Transverse colon (tissue), 4 donors: Measurements from ENCODE around the gene EPM2A. TPM values are rescaled to one million over a fixed set of nuclear protein-coding genes. Genes with fewer than 3 reads are reported as not detected.
"Not testable (repeated sequence)": the region's sequence is repeated elsewhere in the genome, so short reads cannot be mapped to it uniquely, and the experiment has no call there.

ENCODE experiments used
- DNase-seq: peaks from one replicate; pipeline ENCODE4 v3.0.0-alpha.2; 2019
- H3K27ac ChIP-seq, 4 donors: fragments of 200-600 bp; sonication (generic); 2 replicates each; pipeline ENCODE4 v1.5.1; 2016 to 2018; ENCODE audit warnings: inconsistent platforms in 4 of 4
- H3K27me3 ChIP-seq: fragments of 200-600 bp; sonication (generic); 2 replicates; pipeline ENCODE4 v1.5.1; 2017; ENCODE audit warnings: inconsistent platforms
- H3K36me3 ChIP-seq, 4 donors: fragments of 200-600 bp; sonication (generic); 2 replicates each; pipeline ENCODE4 v1.5.1; 2017 to 2019; ENCODE audit warnings: inconsistent platforms in 4 of 4
- H3K4me1 ChIP-seq, 4 donors: fragments of 200-600 bp; sonication (generic); 2 replicates each; pipeline ENCODE4 v1.5.1; 2017 to 2020; ENCODE audit warnings: inconsistent platforms in 4 of 4
- H3K4me3 ChIP-seq, 4 donors: fragments of 200-600 bp; sonication (generic); 1 replicate in 1 of 4; 2 replicates in 3 of 4; pipeline versions ENCODE4 v1.5.1 to v1.6.1; 2017 to 2019; ENCODE audit warnings: inconsistent platforms in 4 of 4
- H3K9me3 ChIP-seq, 2 donors: fragments of 200-600 bp; sonication (generic); 2 replicates each; pipeline ENCODE4 v1.5.1; 2017 to 2019; ENCODE audit warnings: inconsistent platforms in 2 of 2
- CTCF ChIP-seq, 5 experiments: fragments of 200-600 bp in 3 of 5; fragments of 450-650 bp in 2 of 5; sonication (generic) in 3 of 5; IDR thresholded peaks; 1 replicate in 2 of 5; 2 replicates in 3 of 5; pipeline ENCODE4 v1.5.1; 2016 to 2017; ENCODE audit warnings: antibody characterized with exemption in 5 of 5, inconsistent platforms in 3 of 5, mild to moderate bottlenecking in 2 of 5, moderate library complexity in 1 of 5
- EP300 ChIP-seq: sonication (generic); formaldehyde crosslinking; IDR thresholded peaks from one replicate; pipeline ENCODE4 v1.6.1; 2017; ENCODE audit warnings: antibody characterized with exemption, low read depth
- POLR2A ChIP-seq: fragments of 450-650 bp; IDR thresholded peaks from one replicate; pipeline ENCODE4 v1.6.1; 2016; ENCODE audit warnings: antibody characterized with exemption, mild to moderate bottlenecking, moderate library complexity
- POLR2AphosphoS5 ChIP-seq, 3 donors: sonication (generic); formaldehyde crosslinking; IDR thresholded peaks; one replicate each; pipeline ENCODE4 v1.6.1; 2016; ENCODE audit warnings: antibody characterized with exemption in 3 of 3
- WGBS, 2 donors: methylation state at CpG; one replicate each; pipeline ENCODE4 v1.1.5; 2018; ENCODE audit warnings: low coverage in 1 of 2; 5-methylcytosine and 5-hydroxymethylcytosine counted together
- in situ Hi-C, 4 donors: fragments of 200-750 bp; cut with MboI; loops; one replicate each; pipeline versions ENCODE4 v1.15.0 to v1.15.1; 2017; ENCODE audit warnings: low sequenced_read_pairs in 3 of 4, low pct_ligation_motif_present in 1 of 4, low pct_unique_long_range_greater_than_20kb in 1 of 4
- intact Hi-C: fragments of 100-400 bp; cut with DNase I; formaldehyde crosslinking; loops from one replicate; pipeline ENCODE4 v1.15.1; 2023; ENCODE audit warnings: low total_unique reads
- total RNA-seq, 4 donors: library from RNA; depleted of rRNA; stranded (reverse); fragments of >200 nt; gene quantifications; one replicate each; pipeline ENCODE4 v1.1.0, GENCODE V29; 2016

The EPM2A gene
- total RNA-seq, 4 donors from 2014 or later = 10.5 to 33.6 (median 11.8) TPM

- no peak for TF ChIP-seq CTCF (IDR thresholded peaks at IDR 0.05)
- no peak for TF ChIP-seq POLR2AphosphoS5 (IDR thresholded peaks at IDR 0.05)
- TF ChIP-seq POLR2A = no peak
- TF ChIP-seq EP300 = no peak
- peaks cover 0 to 7% (median 0%) of the 10 kb centered on the region in 4 donors for H3K4me1 ChIP-seq
- H3K9me3 ChIP-seq = no peaks in the 10 kb centered on the region
- in situ Hi-C loops (loop anchor here in 1 of 4 donors (25.0 kb wide), 1 partner anchor 141 kb away; no protein-coding TSS in a partner anchor), intact Hi-C loops (no loop called here)
- no peaks in the 10 kb centered on the region for H3K27me3 ChIP-seq
- H3K36me3 ChIP-seq = no peaks in the 10 kb centered on the region
- H3K4me3 ChIP-seq = no peak overlapping the region
- WGBS, 2 donors = 87 to 100% methylated on average over 1 of the region's 1 CpG
- DNase-seq = no peak
- no peak overlapping the region for H3K27ac ChIP-seq
These were observed 10.5 kb upstream of the EPM2A start for GRCh38 chr6:145745861-145746260.

GRCh38 chr6:145744619-145745018 is 9.3 kb upstream of the EPM2A start:
- WGBS, 2 donors = 91 to 93% methylated on average over 2 of the region's 2 CpGs
- intact Hi-C loops = no loop called here
- H3K4me3 ChIP-seq = no peak overlapping the region
- no peaks in the 10 kb centered on the region for H3K27me3 ChIP-seq
- H3K36me3 ChIP-seq = no peaks in the 10 kb centered on the region
- H3K9me3 ChIP-seq = no peaks in the 10 kb centered on the region
- no peak for DNase-seq
- no peak for TF ChIP-seq POLR2A
- no peak for TF ChIP-seq EP300
- no peak for TF ChIP-seq POLR2AphosphoS5 (IDR thresholded peaks at IDR 0.05)
- TF ChIP-seq CTCF (IDR thresholded peaks at IDR 0.05) = no peak
- H3K4me1 ChIP-seq = peaks cover 0 to 4% (median 0%) of the 10 kb centered on the region in 4 donors
- in situ Hi-C loops = loop anchor here in 1 of 4 donors (25.0 kb wide), 1 partner anchor 143 kb away; no protein-coding TSS in a partner anchor
- H3K27ac ChIP-seq = no peak overlapping the region

- TF ChIP-seq EP300 (no peak), POLR2AphosphoS5 (IDR thresholded peaks at IDR 0.05) (no peak)
- no peaks in the 10 kb centered on the region for H3K9me3 ChIP-seq
- 80 to 92% methylated on average over 2 of the region's 2 CpGs for WGBS, 2 donors
- no peak overlapping the region for H3K27ac ChIP-seq
- no peaks in the 10 kb centered on the region for H3K36me3 ChIP-seq
- no peaks in the 10 kb centered on the region for H3K27me3 ChIP-seq
- intact Hi-C loops (no loop called here), in situ Hi-C loops (loop anchor here in 1 of 4 donors (25.0 kb wide), 1 partner anchor 144 kb away; no protein-coding TSS in a partner anchor)
- H3K4me3 ChIP-seq = no peak overlapping the region
- H3K4me1 ChIP-seq = no peaks in the 10 kb centered on the region
- no peak for DNase-seq
These were observed 8.0 kb upstream of the EPM2A start for GRCh38 chr6:145743332-145743731.

GRCh38 chr6:145742472-145742871 is 7.2 kb upstream of the EPM2A start:
- H3K9me3 ChIP-seq, DNase-seq, H3K27ac ChIP-seq, H3K27me3 ChIP-seq, H3K36me3 ChIP-seq, intact Hi-C loops, H3K4me1 ChIP-seq, H3K4me3 ChIP-seq: not testable (repeated sequence)
- 89% methylated on average over 6 of the region's 6 CpGs; no CpG with 5 or more reads in 1 of the 2 donors for WGBS, 2 donors
- in situ Hi-C loops = loop anchor here in 1 of 4 donors (25.0 kb wide), 1 partner anchor 145 kb away; no protein-coding TSS in a partner anchor

- H3K27me3 ChIP-seq, H3K27ac ChIP-seq, DNase-seq, H3K9me3 ChIP-seq, H3K4me3 ChIP-seq, H3K36me3 ChIP-seq: not testable (repeated sequence)
- intact Hi-C loops = loop anchor here (5.0 kb wide), 1 partner anchor 63 kb away; no protein-coding TSS in a partner anchor
- 92 to 94% methylated on average over 5 of the region's 5 CpGs for WGBS, 2 donors
- in situ Hi-C loops = loop anchor here in 3 of 4 donors (10.0 to 25.0 kb wide), 2 partner anchors 75 to 148 kb away; partner anchors contain the start of gene FBXO30 (in 2 of the 3)
- H3K4me1 ChIP-seq = peaks cover 0 to 18% (median 2%) of the 10 kb centered on the region in 4 donors
These were observed 4.4 kb upstream of the EPM2A start for GRCh38 chr6:145739685-145740084.
